ENCODE data around the gene NOL6. TPM values are rescaled to one million over a fixed set of nuclear protein-coding genes. Genes with fewer than 3 reads are reported as not detected.

Gene NOL6
- total and polyA plus RNA-seq, 9 of the 15 experiments (the other 6 are each of a cell fraction or from before 2014, with no cell fraction given), result 7.7 to 58.9 (median 27.0) TPM

DNA sequence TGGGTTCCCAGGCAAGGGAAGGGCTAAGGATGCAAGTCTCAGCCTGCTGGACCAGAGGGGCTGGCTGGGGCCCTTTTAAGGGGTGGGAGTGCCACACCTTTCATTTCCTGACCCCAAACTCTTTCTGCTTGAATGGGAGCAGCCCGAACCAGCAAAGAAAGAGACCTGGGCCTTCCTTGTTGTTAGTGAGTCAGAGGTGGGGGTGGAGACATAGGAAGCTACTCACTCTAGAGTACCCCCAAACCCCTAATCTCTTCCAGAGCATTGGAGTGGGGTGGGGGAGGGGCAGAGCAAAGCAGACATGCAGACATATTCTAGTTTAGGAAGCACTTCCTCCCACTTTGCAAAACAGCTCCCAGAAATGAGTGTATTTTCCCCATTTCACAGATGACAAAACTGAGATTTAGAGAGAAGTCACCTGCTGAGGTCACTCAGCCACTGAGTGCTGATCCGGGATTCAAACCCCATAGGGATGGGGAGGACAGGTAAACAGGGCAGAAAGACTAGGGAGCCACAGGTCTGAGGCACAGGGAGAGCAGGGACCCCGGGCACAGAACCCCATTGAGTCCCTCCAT, 20.4 kb downstream of the NOL6 start (continued):
- TF ChIP-seq, protein P1, sequence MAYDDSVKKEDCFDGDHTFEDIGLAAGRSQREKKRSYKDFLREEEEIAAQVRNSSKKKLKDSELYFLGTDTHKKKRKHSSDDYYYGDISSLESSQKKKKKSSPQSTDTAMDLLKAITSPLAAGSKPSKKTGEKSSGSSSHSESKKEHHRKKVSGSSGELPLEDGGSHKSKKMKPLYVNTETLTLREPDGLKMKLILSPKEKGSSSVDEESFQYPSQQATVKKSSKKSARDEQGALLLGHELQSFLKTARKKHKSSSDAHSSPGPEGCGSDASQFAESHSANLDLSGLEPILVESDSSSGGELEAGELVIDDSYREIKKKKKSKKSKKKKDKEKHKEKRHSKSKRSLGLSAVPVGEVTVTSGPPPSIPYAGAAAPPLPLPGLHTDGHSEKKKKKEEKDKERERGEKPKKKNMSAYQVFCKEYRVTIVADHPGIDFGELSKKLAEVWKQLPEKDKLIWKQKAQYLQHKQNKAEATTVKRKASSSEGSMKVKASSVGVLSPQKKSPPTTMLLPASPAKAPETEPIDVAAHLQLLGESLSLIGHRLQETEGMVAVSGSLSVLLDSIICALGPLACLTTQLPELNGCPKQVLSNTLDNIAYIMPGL (CRISPR knock-in tag; IDR thresholded peaks at IDR 0.05), result no peak
- 0 out of 2 replicates have a peak, but pooled peaks have one; percentile 17 for TF ChIP-seq EGR1 (conservative IDR thresholded peaks at IDR 0.05)
- TF ChIP-seq GABPB2 (CRISPR knock-in tag; conservative IDR thresholded peaks at IDR 0.05), result no peak
- TF ChIP-seq MEF2A (IDR thresholded peaks at IDR 0.05; ENCODE audit: control insufficient read depth, low read depth, low read length), result no peak
- TF ChIP-seq C11orf30 (IDR thresholded peaks at IDR 0.05; ENCODE audit: low read depth), result no peak
- TF ChIP-seq ESRRA (IDR thresholded peaks at IDR 0.05; ENCODE audit: borderline replicate concordance, low read depth), result 0 out of 2 replicates have a peak, but pooled peaks have one; percentile 14
- no peak for TF ChIP-seq RUNX1 (IDR thresholded peaks at IDR 0.05; ENCODE audit: low read depth)
- TF ChIP-seq HDGF (IDR thresholded peaks at IDR 0.05), result no peak
- TF ChIP-seq KDM1A (IDR thresholded peaks at IDR 0.05), result peak; percentile 36 to 61; a peak in 2 of 4 replicates
- TF ChIP-seq FOSL1 (tag; conservative IDR thresholded peaks at IDR 0.05), result peak; percentile 51; the same call in 1 of the 2 replicates
- no peak for TF ChIP-seq ZNF586 (CRISPR knock-in tag; conservative IDR thresholded peaks at IDR 0.05)
- TF ChIP-seq, protein P2, sequence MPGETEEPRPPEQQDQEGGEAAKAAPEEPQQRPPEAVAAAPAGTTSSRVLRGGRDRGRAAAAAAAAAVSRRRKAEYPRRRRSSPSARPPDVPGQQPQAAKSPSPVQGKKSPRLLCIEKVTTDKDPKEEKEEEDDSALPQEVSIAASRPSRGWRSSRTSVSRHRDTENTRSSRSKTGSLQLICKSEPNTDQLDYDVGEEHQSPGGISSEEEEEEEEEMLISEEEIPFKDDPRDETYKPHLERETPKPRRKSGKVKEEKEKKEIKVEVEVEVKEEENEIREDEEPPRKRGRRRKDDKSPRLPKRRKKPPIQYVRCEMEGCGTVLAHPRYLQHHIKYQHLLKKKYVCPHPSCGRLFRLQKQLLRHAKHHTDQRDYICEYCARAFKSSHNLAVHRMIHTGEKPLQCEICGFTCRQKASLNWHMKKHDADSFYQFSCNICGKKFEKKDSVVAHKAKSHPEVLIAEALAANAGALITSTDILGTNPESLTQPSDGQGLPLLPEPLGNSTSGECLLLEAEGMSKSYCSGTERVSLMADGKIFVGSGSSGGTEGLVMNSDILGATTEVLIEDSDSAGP (CRISPR knock-in tag; IDR thresholded peaks at IDR 0.05), result no peak
